Right ventricle myocardium superior (tissue), 1 donor: ENCODE data around the gene FAU. TPM values are rescaled to one million over a fixed set of nuclear protein-coding genes. Genes with fewer than 3 reads are reported as not detected.

ENCODE experiments used
- ATAC-seq: fragments of 200-7000 bp; cut with Tn5 transposase; one replicate; pipeline ENCODE4 v1.9.1; 2020; ENCODE audit warnings: mild to moderate bottlenecking; ENCODE audit not compliant: poor library complexity
- DNase-seq: peaks from one replicate; pipeline ENCODE4 v3.0.0-alpha.2; 2020
- intact Hi-C: fragments of 100-400 bp; cut with DNase I; formaldehyde crosslinking; loops from one replicate; pipeline ENCODE4 v1.11.2; 2022
- total RNA-seq: library from RNA; stranded (reverse); fragmentation: NEBNext Ultra II Directional; extraction: Animal tissue kit (Norgen Biotek cat#: 25700); gene quantifications from one replicate; pipeline ENCODE4 v1.2.1, GENCODE V29; 2021
- donor health status: DM: no; HTN: yes; CAD: no; lungs with severe emphysema.

Gene FAU
- total RNA-seq, 1 donor from 2014 or later = 666 TPM

GRCh38 chr11:65112546-65113360 lies 9.2 kb downstream of the FAU start:
- ATAC-seq = peak; percentile 62
- intact Hi-C loops = loop anchor here (10.0 kb wide), 1 partner anchor 268 kb away; the partner anchor contains the start of gene CDC42BPG
- peak; percentile 78 for DNase-seq

GRCh38 chr11:65111744-65112545 lies 10.0 kb downstream of the FAU start, which contains the start of gene TM7SF2:
Gene TM7SF2, plus strand, starts transcription at chr11:65111872. Its CDS starts 144 bp downstream, at chr11:65112016.
- intact Hi-C loops = loop anchor here (10.0 kb wide), 1 partner anchor 267 kb away; the partner anchor contains the start of gene CDC42BPG
- ATAC-seq = peak; percentile 90
- peak; percentile 98 for DNase-seq

GRCh38 chr11:65111159-65111743 lies 10.7 kb downstream of the FAU start:
- intact Hi-C loops = loop anchor here (10.0 kb wide), 1 partner anchor 266 kb away; the partner anchor contains the start of gene CDC42BPG
- no peak for ATAC-seq
- no peak for DNase-seq

- ATAC-seq (peak; percentile 58), DNase-seq (peak; percentile 89)
- intact Hi-C loops = loop anchor here (10.0 kb wide), 1 partner anchor 266 kb away; the partner anchor contains the start of gene CDC42BPG
Observed at GRCh38 chr11:65110354-65110861, 11.5 kb downstream of the FAU start.

- intact Hi-C loops = loop anchor here (10.0 kb wide), 1 partner anchor 265 kb away; the partner anchor contains the start of gene CDC42BPG
- DNase-seq = peak; percentile 36
- no peak for ATAC-seq
Observed at GRCh38 chr11:65109231-65110198, 12.4 kb downstream of the FAU start.

GRCh38 chr11:65108469-65109123 lies 13.3 kb downstream of the FAU start:
- DNase-seq = no peak
- intact Hi-C loops = no loop called here

GRCh38 chr11:65107751-65108468 lies 14.0 kb downstream of the FAU start:
- ATAC-seq (no peak), DNase-seq (peak; percentile 34)
- intact Hi-C loops = no loop called here

More at GRCh38 chr11:65108469-65109123, 13.3 kb downstream of the FAU start:
- ATAC-seq = no peak

- ATAC-seq = no peak
- peak; percentile 37 for DNase-seq
- intact Hi-C loops = no loop called here
Observed at GRCh38 chr11:65107078-65107477, 14.9 kb downstream of the FAU start.

GRCh38 chr11:65104628-65105027 lies 17.3 kb downstream of the FAU start:
- DNase-seq (no peak), ATAC-seq (peak; percentile 56)
- intact Hi-C loops = no loop called here

- intact Hi-C loops = no loop called here
- DNase-seq (no peak), ATAC-seq (no peak)
Observed at GRCh38 chr11:65103476-65103875, 18.5 kb downstream of the FAU start.

GRCh38 chr11:65102142-65103095 lies 19.5 kb downstream of the FAU start:
- intact Hi-C loops = no loop called here
- ATAC-seq (peak; percentile 61), DNase-seq (no peak)

- ATAC-seq (no peak), DNase-seq (no peak)
- intact Hi-C loops = no loop called here
Observed at GRCh38 chr11:65100674-65101350, 21.1 kb downstream of the FAU start.

- no peak for DNase-seq
- peak; percentile 13 for ATAC-seq
- intact Hi-C loops = no loop called here
Observed at GRCh38 chr11:65096926-65097325, 25.0 kb downstream of the FAU start.

GRCh38 chr11:65095974-65096806 lies 25.7 kb downstream of the FAU start, which contains the start of gene VPS51:
Gene VPS51, plus strand, starts transcription at chr11:65096214. Its CDS starts 37 bp downstream, at chr11:65096251.
- DNase-seq (peak; percentile 95), ATAC-seq (peak; percentile 97)
- intact Hi-C loops = no loop called here
